Activated CD4-positive, CD25-positive, alpha-beta regulatory T cell treated with anti-CD3 and anti-CD28 coated beads, Interleukin-2, amount 50 U/mL, for 16 hours (primary cell): ENCODE results near the gene RYK.
"Not testable (repeated sequence)": the region's sequence is repeated elsewhere in the genome, so short reads cannot be mapped to it uniquely, and the experiment has no call there.

Source experiments
- DNase-seq: peaks from one replicate; pipeline ENCODE4 v3.0.0-alpha.2; 2020; ENCODE audit warnings: low read depth, low spot score

The RYK gene

DNA sequence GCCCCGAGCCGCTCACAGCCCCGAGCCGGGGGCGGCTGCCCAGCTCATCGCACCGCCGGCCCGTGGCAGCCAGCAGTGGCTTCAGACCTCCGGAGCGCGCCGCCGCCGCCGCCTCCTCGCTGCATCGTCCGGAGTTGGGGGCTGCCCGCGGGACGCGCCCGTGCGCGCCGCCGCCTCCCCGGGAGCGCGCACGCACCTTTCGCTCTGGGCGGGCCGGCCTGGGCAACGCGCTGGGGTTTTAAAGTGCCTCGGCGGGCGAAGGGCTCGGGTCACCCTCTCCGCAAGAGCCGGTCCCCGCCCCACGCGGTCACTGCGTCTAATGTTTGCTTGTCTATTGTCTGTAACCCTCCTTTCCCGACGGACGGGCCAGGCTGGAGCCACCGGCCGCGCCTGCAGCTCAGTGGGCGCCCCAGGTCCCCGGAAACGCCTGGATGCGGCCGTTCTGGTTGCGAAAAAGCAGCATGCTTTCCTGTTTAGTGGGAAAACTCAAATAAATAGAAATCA, at the start of gene RYK:
RYK (minus strand) TSS at position 143 of the 504 bp plus-strand sequence. CDS start 205 bp downstream, outside the sequence.
- DNase-seq = peak; percentile 47

DNA sequence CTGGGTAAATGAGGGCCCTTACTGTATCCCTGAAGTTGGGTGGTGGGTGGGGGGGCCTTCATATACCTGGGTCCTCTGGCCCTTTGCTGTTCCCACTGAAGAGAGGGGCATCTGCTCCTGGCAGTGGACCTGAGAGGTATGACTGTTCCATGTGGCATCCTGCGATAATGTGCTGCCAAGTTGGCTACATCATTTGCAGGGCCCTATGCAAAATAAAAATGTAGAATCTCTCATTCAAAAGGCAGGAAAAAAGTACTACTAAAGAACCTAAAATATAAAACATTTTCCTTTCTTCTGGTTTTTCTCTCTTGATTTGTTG, 49.2 kb upstream of the RYK start:
- DNase-seq = no peak

GRCh38 chr3:134299185-134299887, 48.7 kb upstream of the RYK start:
- DNase-seq = no peak

GRCh38 chr3:134298249-134298648, 47.6 kb upstream of the RYK start:
- DNase-seq = no peak

GRCh38 chr3:134296616-134297015, 46.0 kb upstream of the RYK start:
- no peak for DNase-seq

- no peak for DNase-seq
Measured at GRCh38 chr3:134295930-134296329, 45.3 kb upstream of the RYK start.

GRCh38 chr3:134294302-134295280, 43.9 kb upstream of the RYK start:
- no peak for DNase-seq

DNA sequence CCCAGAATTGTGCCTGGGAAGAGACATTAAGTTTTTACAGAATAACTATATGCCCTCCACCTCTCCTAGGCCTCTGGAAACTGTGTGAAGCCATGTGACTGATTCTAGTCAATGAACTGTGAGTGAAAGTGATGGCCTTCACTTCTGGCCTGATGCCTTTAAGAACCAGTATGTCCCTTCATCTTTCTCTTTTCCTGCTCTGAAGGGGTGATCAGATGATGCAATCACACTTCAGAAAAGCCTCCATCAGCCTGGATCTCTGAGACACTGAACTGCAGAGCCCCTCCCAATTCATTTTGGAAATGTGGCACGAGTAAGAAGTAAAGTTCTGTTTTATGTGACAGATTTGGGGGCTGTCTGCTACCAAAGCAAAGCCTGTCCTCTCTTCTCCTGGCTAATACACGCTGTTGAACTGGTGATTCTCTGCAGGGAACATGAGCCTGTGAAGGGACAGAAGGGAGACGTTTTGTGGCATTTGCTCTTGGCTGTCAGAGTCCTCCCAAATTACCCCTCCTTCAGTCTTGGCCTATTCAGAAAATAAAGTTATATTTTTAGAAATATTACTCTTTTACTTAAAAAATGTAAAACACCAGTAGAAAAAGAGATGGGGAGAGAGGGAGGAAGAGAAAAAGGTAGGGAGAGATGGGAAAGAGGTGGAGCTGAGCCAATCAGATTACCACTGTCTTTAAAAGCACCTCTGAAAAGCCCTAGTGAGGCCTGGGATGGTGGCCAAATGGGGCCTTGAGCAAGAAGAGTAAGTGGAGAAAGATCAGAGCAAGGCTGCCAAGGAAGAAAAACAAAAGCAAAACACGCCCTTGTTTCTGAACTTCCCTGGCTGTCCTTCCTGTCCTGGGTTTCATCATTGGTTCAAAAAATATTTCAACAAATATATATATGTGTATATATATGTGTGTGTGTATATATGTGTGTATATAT, 40.9 kb upstream of the RYK start:
- DNase-seq = no peak

GRCh38 chr3:134287512-134287911, 36.9 kb upstream of the RYK start:
- DNase-seq = no peak

GRCh38 chr3:134284438-134284837, 33.8 kb upstream of the RYK start:
- DNase-seq = no peak

DNA sequence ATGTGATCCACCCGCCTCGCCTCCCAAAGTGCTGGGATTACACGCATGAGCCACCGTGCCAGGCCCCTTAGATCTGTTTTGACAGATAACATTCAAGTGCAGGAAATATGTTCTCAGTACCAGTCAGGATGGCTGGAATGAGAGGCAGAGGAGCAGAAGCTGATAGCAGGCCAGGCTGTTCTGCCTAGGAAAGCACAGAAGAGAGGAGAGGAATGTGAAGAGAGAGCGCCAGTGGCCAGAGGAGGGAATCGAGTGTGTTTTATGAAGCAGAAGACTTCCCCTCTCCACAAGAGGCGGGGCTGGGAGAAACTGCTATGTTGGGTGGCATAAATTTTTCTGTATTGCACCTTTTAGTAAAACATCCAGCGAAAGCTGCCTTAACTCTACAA, 32.0 kb upstream of the RYK start:
- DNase-seq = no peak

DNA sequence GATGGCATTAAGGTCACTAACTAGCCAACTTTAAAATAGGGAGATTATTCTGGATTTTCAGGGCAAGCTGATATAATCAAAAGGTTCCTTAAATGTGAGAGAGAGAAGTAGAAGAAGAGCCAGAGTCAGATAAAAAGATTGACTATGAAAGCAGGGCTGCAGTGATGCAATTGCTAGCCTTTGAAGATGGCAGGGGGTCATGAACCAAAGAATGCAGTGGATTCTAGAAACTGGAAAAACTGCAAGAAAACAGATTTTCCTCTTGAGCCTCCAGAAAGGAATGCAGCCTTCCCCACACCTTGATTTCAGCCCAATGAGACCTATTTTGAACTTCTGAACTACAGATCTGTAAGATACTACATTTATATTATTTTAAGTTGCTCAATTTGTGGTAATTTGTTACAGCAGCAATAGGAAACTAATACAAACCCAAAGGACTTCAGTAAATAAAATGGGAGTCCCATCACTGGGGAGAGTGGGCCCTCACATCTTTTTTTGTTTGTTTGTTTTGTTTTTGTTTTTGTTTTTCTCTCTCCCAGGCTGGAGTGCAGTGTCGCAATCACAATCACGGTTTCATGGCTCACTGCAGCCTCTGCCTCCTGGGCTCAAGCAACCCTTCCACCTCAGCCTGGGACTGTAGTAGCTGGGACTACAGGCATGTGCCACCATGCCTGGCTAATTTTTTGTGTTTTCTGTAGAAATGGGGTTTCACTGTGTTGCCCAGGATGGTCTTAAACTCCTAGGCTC, 31.4 kb upstream of the RYK start:
- no peak for DNase-seq

DNA sequence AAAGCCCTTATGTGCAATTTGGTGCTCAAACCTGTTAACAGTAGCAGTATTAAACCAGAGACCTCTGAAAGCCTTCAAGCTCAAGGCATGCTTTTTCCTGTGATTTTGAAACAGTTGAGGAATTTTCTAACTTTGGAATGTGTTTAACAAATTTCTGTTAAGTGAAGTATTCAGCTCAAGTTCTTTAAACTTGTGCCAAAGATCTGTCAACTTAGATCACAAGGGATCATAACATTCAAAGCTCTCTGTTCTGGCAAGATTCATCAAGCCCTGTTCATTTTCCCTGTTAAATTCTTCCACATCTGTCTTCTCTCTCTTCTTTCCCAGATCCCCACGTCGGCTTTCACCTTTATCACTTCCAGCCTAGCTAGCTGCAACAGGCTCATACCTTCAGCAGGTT, 28.8 kb upstream of the RYK start:
- DNase-seq = no peak

DNA sequence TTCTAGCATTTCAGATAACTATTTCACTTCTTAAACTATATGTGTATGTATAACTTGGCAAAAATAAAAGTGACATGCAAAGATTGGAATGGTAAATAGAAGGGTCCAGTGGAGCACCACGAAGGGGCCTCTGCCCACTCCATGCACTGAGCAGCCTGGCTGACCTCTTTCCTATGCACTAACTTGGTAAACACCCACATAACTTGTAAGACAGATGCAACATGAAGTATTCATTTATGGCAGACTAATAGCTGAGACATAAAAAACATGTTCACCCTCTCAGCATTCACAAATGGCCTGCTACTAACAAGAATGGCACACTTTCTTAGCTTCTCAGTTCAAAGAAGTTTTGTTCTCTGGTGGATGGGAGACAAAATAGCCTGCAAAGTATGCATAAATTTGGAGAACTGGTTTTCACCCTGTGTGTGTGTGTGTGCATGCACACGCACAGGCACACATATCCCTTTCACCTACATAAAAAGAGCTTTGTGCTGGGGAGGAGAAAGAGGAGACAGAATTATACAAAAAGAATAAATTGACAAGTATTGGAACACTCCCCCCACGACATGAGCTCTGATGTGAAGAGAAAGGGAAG, 26.5 kb upstream of the RYK start:
- no peak for DNase-seq

DNA sequence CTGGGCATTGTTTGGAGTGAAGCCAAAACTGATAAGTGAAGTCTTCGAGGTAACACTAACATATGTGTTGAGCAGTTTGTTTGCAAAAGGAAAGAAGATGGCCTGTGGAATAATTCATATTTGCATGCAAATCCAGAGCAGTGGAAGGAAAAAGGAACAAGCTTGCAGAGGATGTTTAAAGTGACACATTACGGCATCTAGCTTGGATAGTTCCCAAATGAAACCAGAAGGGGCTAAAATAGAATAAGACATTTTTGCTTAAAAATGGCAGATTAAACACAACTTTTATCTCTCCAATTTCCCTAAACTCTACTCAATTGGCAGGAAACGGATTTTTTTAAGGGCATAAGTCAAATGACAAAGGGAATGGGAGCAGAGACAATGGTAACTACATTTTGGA, 25.4 kb upstream of the RYK start:
- DNase-seq = no peak

DNA sequence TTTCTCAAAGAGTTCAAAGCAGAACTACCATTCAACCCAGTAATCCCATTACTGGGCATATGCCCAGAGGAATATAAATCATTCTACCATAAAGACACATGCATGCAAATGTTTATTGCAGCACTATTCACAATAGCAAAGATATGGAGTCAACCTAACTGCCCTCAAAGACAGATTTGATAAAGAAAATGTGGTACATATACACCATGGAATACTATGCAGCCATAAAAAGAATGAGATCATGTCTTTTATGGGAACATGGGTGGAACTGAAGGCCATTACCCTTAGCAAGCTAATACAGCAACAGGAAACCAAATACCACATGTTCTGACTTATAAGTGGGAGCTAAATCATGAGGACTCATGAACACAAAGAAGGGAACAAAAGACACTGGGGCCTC, 24.5 kb upstream of the RYK start:
- not testable (repeated sequence) for DNase-seq

- no peak for DNase-seq
Measured at GRCh38 chr3:134274571-134274970, 23.9 kb upstream of the RYK start.

DNA sequence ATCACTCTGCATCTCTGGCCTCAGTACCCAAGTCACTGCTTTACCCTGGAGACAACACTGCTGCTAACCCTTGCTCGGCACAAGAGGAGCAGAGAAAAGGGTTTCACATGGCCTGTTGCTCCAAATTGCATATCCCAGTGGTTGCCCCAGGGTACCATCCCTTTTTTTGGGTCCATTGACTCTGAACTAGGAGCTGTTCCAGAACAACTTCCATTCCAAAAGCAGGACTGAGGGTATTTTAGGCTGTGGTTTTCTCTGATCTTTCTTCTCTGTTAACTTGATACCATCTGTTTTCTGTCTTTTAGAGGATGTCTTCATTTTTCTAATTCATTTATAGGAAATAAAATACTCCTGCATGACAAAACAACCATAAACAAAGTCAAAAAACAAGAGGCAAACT, 17.3 kb upstream of the RYK start:
- no peak for DNase-seq

DNA sequence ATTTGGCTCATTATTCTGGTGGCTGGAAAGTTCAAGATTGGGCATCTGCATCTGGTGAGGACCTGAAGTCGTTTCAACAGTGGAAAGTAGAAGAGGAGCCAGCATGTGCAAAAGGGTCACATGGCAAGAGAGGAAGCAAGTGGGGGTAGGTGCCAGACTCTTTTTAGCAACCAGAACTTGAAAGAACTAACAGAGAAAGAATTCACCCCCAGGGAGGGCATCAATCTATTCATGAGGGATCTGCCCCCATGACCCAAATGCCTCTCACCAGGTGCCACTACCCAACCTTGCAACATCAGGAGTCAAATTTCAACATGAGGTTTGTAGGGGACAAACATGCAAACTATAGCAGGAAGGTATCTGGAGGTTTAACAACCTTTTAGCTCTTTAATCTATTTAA, 10.3 kb upstream of the RYK start:
- DNase-seq = no peak

DNA sequence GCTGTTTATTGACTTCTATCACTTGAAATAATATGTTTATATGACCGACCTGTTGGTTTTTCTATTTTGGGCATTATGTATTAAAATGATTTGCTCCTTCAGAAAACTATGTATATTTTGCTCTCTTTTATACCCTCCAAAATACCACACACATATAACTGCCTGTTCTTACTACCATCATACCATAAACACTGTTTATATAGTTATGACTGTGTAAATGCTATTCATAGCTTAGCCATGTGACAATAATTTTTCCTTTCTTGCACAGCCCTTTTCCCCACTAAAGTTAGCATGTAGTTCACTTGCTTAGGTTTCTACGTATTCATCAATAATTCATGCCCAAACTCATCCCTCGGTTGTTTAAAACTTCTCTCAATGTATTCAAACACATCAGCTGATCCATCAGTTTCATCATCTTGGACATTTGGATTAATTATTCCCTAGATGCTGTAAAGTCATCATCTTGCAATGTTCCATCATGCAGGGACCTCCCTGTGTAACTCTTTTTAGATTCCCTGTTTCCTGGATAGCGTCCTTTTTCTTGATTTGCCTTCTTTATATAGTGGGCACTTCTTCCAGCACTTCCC, 8.2 kb upstream of the RYK start:
- DNase-seq = no peak
